HAP-1 (cell line): ENCODE results near the gene ITGAD.

Experiments
- DNase-seq, 2 experiments: peaks; one replicate each; pipeline ENCODE4 v3.0.0-alpha.2; 2016 to 2020; ENCODE audit warnings: low spot score in 2 of 2
- H3K27me3 ChIP-seq: fragments of 250-450 bp; sonication (Bioruptor Pico); 2 replicates; pipeline ENCODE4 v1.5.1; 2020; ENCODE audit warnings: low read depth, mild to moderate bottlenecking, moderate library complexity
- H3K36me3 ChIP-seq: fragments of 250-450 bp; sonication (Bioruptor Pico); replicated peaks from 2 replicates; pipeline ENCODE4 v1.5.1; 2020; ENCODE audit warnings: mild to moderate bottlenecking
- H3K4me1 ChIP-seq: fragments of 250-450 bp; sonication (Bioruptor Pico); 2 replicates; pipeline ENCODE4 v1.5.1; 2020; ENCODE audit warnings: mild to moderate bottlenecking
- H3K4me3 ChIP-seq: fragments of 250-450 bp; sonication (Bioruptor Pico); 2 replicates; pipeline ENCODE4 v1.5.1; 2020; ENCODE audit warnings: mild to moderate bottlenecking, moderate library complexity
- H3K9me3 ChIP-seq: fragments of 250-450 bp; sonication (Bioruptor Pico); 2 replicates; pipeline ENCODE4 v1.5.1; 2020; ENCODE audit warnings: mild to moderate bottlenecking, moderate library complexity
- in situ Hi-C: fragments of 300-500 bp; cut with MboI; formaldehyde crosslinking; loops from 3 replicates; pipeline ENCODE4 v1.14.3; 2020; ENCODE audit warnings: low sequenced_read_pairs, inconsistent platforms, mixed read lengths

Gene ITGAD

DNA sequence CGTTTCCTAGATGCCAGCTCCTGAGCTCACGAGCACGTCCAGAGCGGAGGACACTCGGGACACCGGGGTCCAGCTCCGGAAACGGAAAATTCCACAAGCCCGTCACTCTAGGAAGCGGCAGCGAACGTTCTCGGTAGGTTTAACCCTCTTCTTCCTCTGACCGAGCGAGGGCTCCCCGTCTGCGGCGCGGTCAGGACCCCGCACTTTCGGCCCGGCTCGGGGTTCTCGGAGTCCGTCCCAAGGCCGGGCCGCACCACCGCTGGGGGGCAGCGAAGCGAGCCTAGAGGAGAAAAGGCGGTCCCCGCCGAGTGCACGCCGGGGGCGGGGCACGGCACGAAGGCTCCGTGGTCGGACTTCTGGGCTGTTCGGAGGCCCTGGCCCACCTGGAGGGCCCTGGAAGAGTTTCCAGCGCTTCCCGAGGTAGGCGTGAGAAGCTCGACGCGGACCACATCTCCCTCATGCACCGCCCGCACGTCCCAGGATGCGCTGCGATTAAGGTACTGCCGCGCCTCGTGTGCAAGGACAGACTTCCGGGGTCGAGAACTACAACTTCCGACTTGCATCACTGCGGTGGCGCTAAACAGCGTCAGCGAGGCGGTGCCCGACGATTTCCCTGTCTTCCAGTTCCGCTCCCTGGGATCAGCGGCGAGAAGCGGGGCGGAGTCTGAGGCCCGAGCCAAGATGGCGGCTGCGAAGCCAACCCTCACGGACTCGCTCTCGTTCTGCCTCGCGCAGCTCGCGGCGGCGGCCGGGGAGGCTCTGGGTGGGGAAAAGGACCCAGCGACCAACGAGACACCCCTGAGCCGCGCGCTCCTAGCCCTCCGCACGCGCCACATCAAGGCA, 65.9 kb downstream of the ITGAD start, which contains the start of gene ARMC5:
TSS of gene ARMC5 (plus strand) at position 658 of the 843 bp plus-strand sequence. CDS start at position 682, 24 bp downstream.
- H3K27me3 ChIP-seq = no peaks in the 10 kb centered on the region
- H3K4me3 ChIP-seq = peak within 1 kb of the TSS; percentile 92
- DNase-seq = peak; percentile 96 to 97
- H3K9me3 ChIP-seq = peaks cover 2% of the 10 kb centered on the region; the same call in 1 of the 2 replicates
- in situ Hi-C loops = loop anchor here (10.0 kb wide), 1 partner anchor 416 kb away; the partner anchor contains the start of gene ZNF267
- H3K36me3 ChIP-seq = peaks cover 5% of the 10 kb centered on the region
- H3K4me1 ChIP-seq = peaks cover 31% of the 10 kb centered on the region

GRCh38 chr16:31459687-31460581, 66.8 kb downstream of the ITGAD start:
- in situ Hi-C loops = loop anchor here (10.0 kb wide), 1 partner anchor 415 kb away; the partner anchor contains the start of gene ZNF267
- Histone ChIP-seq H3K27me3 (no peaks in the 10 kb centered on the region), H3K9me3 (peaks cover 2% of the 10 kb centered on the region; the same call in 1 of the 2 replicates), H3K4me1 (peaks cover 24% of the 10 kb centered on the region), H3K36me3 (peaks cover 5% of the 10 kb centered on the region), H3K4me3 (peak overlapping the region; percentile 92)
- DNase-seq = peak; percentile 98 to 100

DNA sequence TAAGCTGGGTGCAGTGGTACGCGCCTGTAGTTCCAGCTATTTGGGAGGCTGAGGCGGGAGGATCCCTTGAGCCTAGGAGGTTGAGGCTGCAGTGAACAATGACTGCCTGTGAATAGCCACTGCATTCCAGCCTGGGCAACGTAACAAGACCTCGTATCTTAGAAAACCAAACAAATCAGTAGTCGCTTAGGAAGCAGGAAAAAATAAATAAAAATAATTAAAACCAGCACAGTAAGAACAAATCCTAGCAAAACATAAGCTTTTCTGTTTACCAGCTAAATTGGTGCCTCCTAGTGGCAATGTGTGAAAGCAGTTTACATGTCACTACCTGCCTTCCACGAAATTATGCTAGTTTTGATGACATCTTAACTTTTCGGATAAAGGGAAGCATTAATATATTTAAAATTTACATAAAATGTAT, 67.5 kb downstream of the ITGAD start:
- in situ Hi-C loops = no loop called here
- Histone ChIP-seq H3K4me3 (peak overlapping the region; percentile 33), H3K36me3 (peaks cover 5% of the 10 kb centered on the region), H3K27me3 (no peaks in the 10 kb centered on the region), H3K9me3 (peaks cover 2% of the 10 kb centered on the region; the same call in 1 of the 2 replicates), H3K4me1 (peaks cover 18% of the 10 kb centered on the region)
- DNase-seq = peak; percentile 40 to 44

DNA sequence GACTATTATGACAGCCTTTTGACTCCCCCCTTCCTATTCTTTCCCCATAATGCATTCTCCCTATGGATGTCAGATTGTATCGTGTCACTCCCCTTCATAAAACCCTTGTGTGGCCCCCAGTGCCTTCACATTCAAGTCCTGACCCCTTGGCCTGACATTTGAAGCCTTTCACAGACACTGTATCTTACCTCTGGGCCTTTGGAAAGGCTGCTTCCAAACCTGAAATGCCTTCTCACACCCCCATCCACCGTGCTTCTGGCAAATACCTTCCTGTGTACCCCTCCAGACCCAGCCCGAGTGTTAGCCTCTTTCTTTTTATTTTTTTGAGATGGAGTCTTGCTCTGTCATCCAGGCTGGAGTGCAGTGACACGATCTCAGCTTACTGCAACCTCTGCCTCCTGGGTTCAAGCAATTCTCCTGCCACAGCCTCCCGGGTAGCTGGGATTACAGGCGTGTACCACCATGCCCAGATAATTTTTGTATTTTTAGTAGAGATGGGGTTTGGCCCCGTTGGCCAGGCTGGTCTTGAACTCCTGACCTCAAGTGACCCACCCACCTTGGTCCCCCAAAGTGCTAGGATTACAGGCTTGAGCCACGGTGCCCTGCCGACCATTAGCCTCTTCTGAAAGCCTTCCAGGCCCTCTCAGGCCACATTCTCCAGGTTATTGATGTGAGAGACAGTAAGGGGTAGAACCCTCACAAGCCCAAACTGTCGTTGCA, 68.2 kb downstream of the ITGAD start:
- no peak overlapping the region for H3K4me3 ChIP-seq
- no peak for DNase-seq
- no peaks in the 10 kb centered on the region for H3K27me3 ChIP-seq
- H3K9me3 ChIP-seq = peaks cover 2% of the 10 kb centered on the region; the same call in 1 of the 2 replicates
- peaks cover 13% of the 10 kb centered on the region for H3K4me1 ChIP-seq
- H3K36me3 ChIP-seq = peaks cover 5% of the 10 kb centered on the region
- in situ Hi-C loops = no loop called here

DNA sequence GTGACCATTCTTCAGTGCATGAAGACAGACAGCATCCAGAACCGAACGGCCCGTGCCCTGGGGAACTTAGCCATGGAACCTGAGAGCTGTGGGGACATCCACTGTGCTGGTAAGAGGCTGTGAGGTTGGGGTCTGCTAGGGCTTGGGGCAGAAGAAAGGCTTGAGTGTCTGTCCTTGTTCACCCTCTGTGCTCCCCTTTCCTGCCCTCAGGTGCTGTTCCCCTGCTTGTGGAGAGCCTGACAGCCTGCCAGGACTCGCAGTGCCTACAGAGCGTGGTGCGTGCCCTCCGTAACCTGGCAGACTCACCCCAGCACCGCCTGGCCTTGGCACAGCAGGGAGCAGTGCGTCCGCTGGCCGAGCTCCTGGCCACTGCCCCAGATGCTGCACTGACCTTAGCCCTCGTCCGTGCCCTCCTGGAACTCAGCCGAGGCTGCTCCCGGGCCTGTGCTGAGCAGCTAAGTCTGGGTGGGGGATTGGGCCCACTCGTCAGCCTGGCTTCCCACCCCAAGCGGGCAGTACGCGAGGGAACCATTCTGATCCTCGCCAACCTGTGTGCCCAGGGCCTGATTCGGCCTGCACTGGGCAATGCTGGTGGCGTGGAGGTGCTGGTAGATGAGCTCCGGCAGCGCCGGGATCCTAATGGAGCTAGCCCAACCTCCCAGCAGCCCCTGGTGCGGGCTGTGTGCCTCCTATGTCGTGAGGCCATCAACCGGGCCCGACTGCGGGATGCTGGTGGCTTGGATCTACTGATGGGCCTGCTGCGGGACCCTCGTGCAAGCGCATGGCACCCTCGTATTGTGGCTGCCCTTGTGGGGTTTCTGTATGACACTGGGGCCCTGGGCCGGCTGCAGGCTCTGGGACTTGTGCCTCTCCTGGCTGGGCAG, 69.0 kb downstream of the ITGAD start:
- DNase-seq = no peak
- Histone ChIP-seq H3K27me3 (no peaks in the 10 kb centered on the region), H3K36me3 (peaks cover 7% of the 10 kb centered on the region), H3K4me1 (peaks cover 11% of the 10 kb centered on the region), H3K9me3 (peaks cover 2% of the 10 kb centered on the region; the same call in 1 of the 2 replicates), H3K4me3 (no peak overlapping the region)
- in situ Hi-C loops = no loop called here

DNA sequence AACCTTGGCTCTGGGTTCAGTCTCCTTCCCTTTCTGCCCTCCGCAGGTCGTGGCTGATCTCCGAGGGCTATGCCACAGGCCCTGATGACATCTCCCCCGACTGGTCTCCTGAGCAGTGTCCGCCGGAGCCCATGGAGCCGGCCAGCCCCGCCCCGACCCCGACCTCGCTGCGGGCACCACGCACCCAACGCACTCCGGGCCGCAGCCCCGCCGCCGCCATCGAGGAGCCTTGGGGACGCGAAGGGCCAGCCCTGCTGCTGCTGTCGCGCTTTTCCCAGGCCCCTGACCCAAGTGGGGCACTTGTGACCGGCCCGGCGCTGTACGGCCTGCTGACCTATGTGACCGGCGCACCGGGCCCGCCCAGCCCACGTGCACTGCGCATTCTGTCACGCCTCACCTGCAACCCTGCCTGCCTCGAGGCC, 71.2 kb downstream of the ITGAD start:
- DNase-seq = no peak
- Histone ChIP-seq H3K27me3 (no peaks in the 10 kb centered on the region), H3K4me1 (peaks cover 3% of the 10 kb centered on the region; the same call in 1 of the 2 replicates), H3K36me3 (0 out of 2 replicates have a peak, but pooled peaks cover 3% of the 10 kb centered on the region), H3K9me3 (no peaks in the 10 kb centered on the region), H3K4me3 (no peak overlapping the region)
- in situ Hi-C loops = no loop called here

GRCh38 chr16:31464781-31465260, 71.7 kb downstream of the ITGAD start:
- Histone ChIP-seq H3K4me1 (peaks cover 3% of the 10 kb centered on the region; the same call in 1 of the 2 replicates), H3K36me3 (0 out of 2 replicates have a peak, but pooled peaks cover 3% of the 10 kb centered on the region), H3K4me3 (no peak overlapping the region), H3K27me3 (no peaks in the 10 kb centered on the region), H3K9me3 (no peaks in the 10 kb centered on the region)
- DNase-seq = no peak
- in situ Hi-C loops = no loop called here

DNA sequence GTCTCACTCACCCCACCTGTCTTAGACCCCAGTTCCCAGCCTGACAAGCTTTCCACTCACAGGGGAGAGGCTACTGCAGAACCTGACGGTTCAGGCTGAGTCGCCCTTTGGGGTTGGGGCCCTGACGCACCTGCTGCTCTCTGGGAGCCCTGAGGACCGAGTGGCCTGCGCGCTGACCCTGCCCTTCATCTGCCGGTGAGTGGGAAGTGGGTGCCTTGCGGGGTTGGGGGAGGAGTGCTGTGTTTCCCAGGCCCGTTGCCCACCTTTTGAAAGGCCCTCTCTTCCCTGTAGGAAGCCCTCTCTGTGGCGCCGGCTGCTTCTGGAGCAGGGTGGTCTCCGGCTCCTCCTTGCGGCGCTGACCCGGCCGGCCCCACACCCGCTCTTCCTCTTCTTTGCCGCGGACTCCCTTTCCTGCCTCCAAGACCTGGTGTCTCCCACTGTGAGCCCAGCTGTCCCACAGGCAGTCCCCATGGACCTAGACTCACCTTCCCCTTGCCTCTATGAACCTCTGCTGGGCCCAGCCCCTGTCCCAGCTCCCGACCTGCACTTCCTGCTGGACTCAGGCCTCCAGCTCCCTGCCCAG, 72.7 kb downstream of the ITGAD start:
- in situ Hi-C loops = no loop called here
- no peaks in the 10 kb centered on the region for H3K9me3 ChIP-seq
- no peak overlapping the region for H3K4me3 ChIP-seq
- no peaks in the 10 kb centered on the region for H3K4me1 ChIP-seq
- no peak for DNase-seq
- H3K36me3 ChIP-seq = 0 out of 2 replicates have a peak, but pooled peaks cover 3% of the 10 kb centered on the region
- H3K27me3 ChIP-seq = no peaks in the 10 kb centered on the region

- no peak for DNase-seq
- Histone ChIP-seq H3K36me3 (0 out of 2 replicates have a peak, but pooled peaks cover 3% of the 10 kb centered on the region), H3K4me3 (no peak overlapping the region), H3K27me3 (no peaks in the 10 kb centered on the region), H3K9me3 (no peaks in the 10 kb centered on the region), H3K4me1 (no peaks in the 10 kb centered on the region; the same call in 1 of the 2 replicates)
- in situ Hi-C loops = no loop called here
These were observed 73.3 kb downstream of the ITGAD start for GRCh38 chr16:31466381-31466841.

GRCh38 chr16:31467151-31467773, 74.1 kb downstream of the ITGAD start:
- in situ Hi-C loops = no loop called here

GRCh38 chr16:31467858-31468257, 74.7 kb downstream of the ITGAD start:
- Histone ChIP-seq H3K4me3 (no peak overlapping the region), H3K36me3 (0 out of 2 replicates have a peak, but pooled peaks cover 3% of the 10 kb centered on the region), H3K4me1 (peaks cover 8% of the 10 kb centered on the region), H3K9me3 (no peaks in the 10 kb centered on the region), H3K27me3 (no peaks in the 10 kb centered on the region)
- in situ Hi-C loops = no loop called here
- DNase-seq = no peak

More at GRCh38 chr16:31467151-31467773, 74.1 kb downstream of the ITGAD start:
- DNase-seq = no peak
- Histone ChIP-seq H3K4me3 (no peak overlapping the region), H3K27me3 (no peaks in the 10 kb centered on the region), H3K36me3 (0 out of 2 replicates have a peak, but pooled peaks cover 3% of the 10 kb centered on the region), H3K9me3 (no peaks in the 10 kb centered on the region), H3K4me1 (peaks cover 3% of the 10 kb centered on the region; the same call in 1 of the 2 replicates)
